Stomach (tissue), 4 donors: ENCODE measurements around the gene TP53AIP1.

Experiments used
- EP300 ChIP-seq: sonication (generic); formaldehyde crosslinking; IDR thresholded peaks from one replicate; pipeline ENCODE4 v1.6.1; 2017; ENCODE audit warnings: antibody characterized with exemption
- POLR2A ChIP-seq, 4 donors: fragments of 450-650 bp; IDR thresholded peaks; one replicate each; pipeline ENCODE4 v1.6.1; 2016; ENCODE audit warnings: antibody characterized with exemption in 4 of 4, control low read depth in 2 of 4, mild to moderate bottlenecking in 1 of 4, moderate library complexity in 1 of 4
- POLR2AphosphoS5 ChIP-seq, 3 donors: sonication (generic); formaldehyde crosslinking; IDR thresholded peaks; one replicate each; pipeline ENCODE4 v1.6.1; 2016; ENCODE audit warnings: antibody characterized with exemption in 3 of 3
- TF ChIP-seq, protein P1 (sequence below), 7 experiments: fragments of 450-650 bp in 4 of 7; fragments of 200-600 bp in 3 of 7; sonication (generic) in 3 of 7; IDR thresholded peaks; one replicate each; pipeline ENCODE4 v1.5.1; 2016 to 2019; ENCODE audit warnings: antibody characterized with exemption in 7 of 7, control low read depth in 2 of 7, mild to moderate bottlenecking in 1 of 7

DNA sequence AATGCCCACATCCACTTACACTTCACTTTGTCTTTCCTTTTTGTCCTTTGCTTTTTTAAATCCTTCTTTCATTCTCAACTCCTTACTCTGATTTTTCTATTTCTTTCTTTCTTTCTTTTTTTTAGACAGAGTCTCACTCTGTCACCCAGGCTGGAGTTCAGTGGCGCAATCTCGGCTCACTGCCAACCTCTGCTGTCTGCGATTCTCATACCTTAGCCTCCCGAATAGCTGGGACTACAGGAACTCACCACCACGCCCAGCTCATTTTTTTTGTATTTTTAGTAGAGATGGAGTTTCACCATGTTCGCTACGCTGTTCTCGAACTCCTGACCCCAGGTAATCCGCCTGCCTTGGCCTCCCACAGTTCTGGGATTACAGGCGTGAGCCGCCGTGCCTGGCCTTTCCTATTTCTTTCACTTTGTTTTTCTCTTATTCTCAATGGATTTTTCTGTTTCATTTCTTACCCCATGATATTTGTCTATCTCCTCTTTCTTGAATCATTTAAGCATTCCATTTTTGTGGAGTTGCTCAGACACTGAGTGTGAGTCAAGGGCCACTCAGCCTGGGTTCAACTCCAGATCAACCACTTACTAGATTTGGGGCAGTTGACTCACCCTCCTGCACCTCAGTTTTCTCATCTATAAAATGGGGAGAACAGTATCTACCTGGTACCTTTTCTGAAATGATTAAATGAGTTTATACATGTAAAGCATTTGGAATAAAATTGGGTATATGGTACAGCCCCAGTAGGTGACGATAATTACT is 43.9 kb downstream of the TP53AIP1 start:
- TF ChIP-seq, protein P1, sequence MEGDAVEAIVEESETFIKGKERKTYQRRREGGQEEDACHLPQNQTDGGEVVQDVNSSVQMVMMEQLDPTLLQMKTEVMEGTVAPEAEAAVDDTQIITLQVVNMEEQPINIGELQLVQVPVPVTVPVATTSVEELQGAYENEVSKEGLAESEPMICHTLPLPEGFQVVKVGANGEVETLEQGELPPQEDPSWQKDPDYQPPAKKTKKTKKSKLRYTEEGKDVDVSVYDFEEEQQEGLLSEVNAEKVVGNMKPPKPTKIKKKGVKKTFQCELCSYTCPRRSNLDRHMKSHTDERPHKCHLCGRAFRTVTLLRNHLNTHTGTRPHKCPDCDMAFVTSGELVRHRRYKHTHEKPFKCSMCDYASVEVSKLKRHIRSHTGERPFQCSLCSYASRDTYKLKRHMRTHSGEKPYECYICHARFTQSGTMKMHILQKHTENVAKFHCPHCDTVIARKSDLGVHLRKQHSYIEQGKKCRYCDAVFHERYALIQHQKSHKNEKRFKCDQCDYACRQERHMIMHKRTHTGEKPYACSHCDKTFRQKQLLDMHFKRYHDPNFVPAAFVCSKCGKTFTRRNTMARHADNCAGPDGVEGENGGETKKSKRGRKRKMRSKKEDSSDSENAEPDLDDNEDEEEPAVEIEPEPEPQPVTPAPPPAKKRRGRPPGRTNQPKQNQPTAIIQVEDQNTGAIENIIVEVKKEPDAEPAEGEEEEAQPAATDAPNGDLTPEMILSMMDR (IDR thresholded peaks at IDR 0.05) = no peak
- TF ChIP-seq EP300 (no peak), POLR2AphosphoS5 (IDR thresholded peaks at IDR 0.05) (no peak), POLR2A (IDR thresholded peaks at IDR 0.05) (no peak)
